Astrocyte (in vitro differentiated cells and primary cell): ENCODE data around the gene SMARCD1. TPM values are rescaled to one million over a fixed set of nuclear protein-coding genes. Genes with fewer than 3 reads are reported as not detected.

ENCODE experiments used
- DNase-seq: peaks from one replicate; pipeline ENCODE4 v3.0.0-alpha.2; 2010; ENCODE audit warnings: low read depth
- FAIRE-seq: peaks from 2 replicates; lab custom pipeline; 2011; peaks lifted over from hg19 to GRCh38; lab: Jason Lieb, UNC
- H2AFZ ChIP-seq: 2 replicates; pipeline ENCODE4 v1.6.0; 2012; ENCODE audit warnings: low read depth, low read length, inconsistent platforms
- H3K27ac ChIP-seq: 2 replicates; pipeline ENCODE4 v1.5.1; 2011; ENCODE audit warnings: low read depth, low read length, inconsistent platforms
- H3K27me3 ChIP-seq: 2 replicates; pipeline ENCODE4 v1.6.0; 2011; ENCODE audit warnings: low read length, inconsistent platforms; ENCODE audit not compliant: insufficient read depth
- H3K36me3 ChIP-seq: 2 replicates; pipeline ENCODE4 v1.5.1; 2011; ENCODE audit warnings: low read length, inconsistent platforms; ENCODE audit not compliant: insufficient read depth
- H3K4me1 ChIP-seq: 2 replicates; pipeline ENCODE4 v1.5.1; 2011; ENCODE audit warnings: low read length, inconsistent platforms; ENCODE audit not compliant: insufficient read depth
- H3K4me2 ChIP-seq: 2 replicates; pipeline ENCODE4 v1.6.0; 2012; ENCODE audit warnings: low read length, inconsistent platforms
- H3K4me3 ChIP-seq: 2 replicates; pipeline ENCODE4 v1.5.1; 2011; ENCODE audit warnings: low read depth, mild to moderate bottlenecking, low read length, inconsistent platforms; ENCODE audit not compliant: insufficient read depth
- H3K79me2 ChIP-seq: 2 replicates; pipeline ENCODE4 v1.6.0; 2012; ENCODE audit warnings: mild to moderate bottlenecking, low read length, inconsistent platforms; ENCODE audit not compliant: insufficient read depth
- H3K9ac ChIP-seq: 2 replicates; pipeline ENCODE4 v1.6.0; 2012; ENCODE audit warnings: mild to moderate bottlenecking, low read length, inconsistent platforms
- H3K9me3 ChIP-seq: 2 replicates; pipeline ENCODE4 v1.5.1; 2012; ENCODE audit warnings: low read depth, mild to moderate bottlenecking, low read length, inconsistent platforms; ENCODE audit not compliant: insufficient read depth
- H4K20me1 ChIP-seq: 2 replicates; pipeline ENCODE4 v1.6.0; 2012; ENCODE audit warnings: low read length, inconsistent platforms; ENCODE audit not compliant: insufficient read depth
- H3K27ac Mint-ChIP-seq: one replicate; pipeline ENCODE4 v1.8.0; 2021; ENCODE audit warnings: mild to moderate bottlenecking, mixed read lengths; ENCODE audit not compliant: unreplicated experiment
- H3K27me3 Mint-ChIP-seq: one replicate; pipeline ENCODE4 v1.8.0; 2021; ENCODE audit warnings: low read depth, mixed read lengths; ENCODE audit not compliant: unreplicated experiment
- H3K36me3 Mint-ChIP-seq: one replicate; pipeline ENCODE4 v1.8.0; 2021; ENCODE audit warnings: low read depth, mixed read lengths; ENCODE audit not compliant: unreplicated experiment
- H3K4me1 Mint-ChIP-seq: one replicate; pipeline ENCODE4 v1.8.0; 2021; ENCODE audit warnings: low read depth, mixed read lengths; ENCODE audit not compliant: unreplicated experiment
- H3K4me3 Mint-ChIP-seq: one replicate; pipeline ENCODE4 v1.8.0; 2021; ENCODE audit warnings: mild to moderate bottlenecking, moderate library complexity, mixed read lengths; ENCODE audit not compliant: unreplicated experiment
- H3K9me3 Mint-ChIP-seq: one replicate; pipeline ENCODE4 v1.8.0; 2021; ENCODE audit warnings: mild to moderate bottlenecking, mixed read lengths; ENCODE audit not compliant: unreplicated experiment
- CTCF ChIP-seq: IDR thresholded peaks from 2 replicates; pipeline ENCODE4 v1.5.1; 2011; ENCODE audit warnings: low read depth, mild to moderate bottlenecking, inconsistent platforms, low read length, moderate library complexity; ENCODE audit not compliant: insufficient read depth
- total RNA-seq: library from RNA; stranded (reverse); gene quantifications from 2 replicates; pipeline ENCODE4 v1.2.1, GENCODE V29; 2021

Gene SMARCD1
- total RNA-seq, 1 donor from 2014 or later, result 64.4 TPM

- H3K27me3 ChIP-seq, result no peaks in the 10 kb centered on the region
- no peaks in the 10 kb centered on the region for H3K36me3 ChIP-seq
- H3K4me3 Mint-ChIP-seq, result no peak overlapping the region
- no peaks in the 10 kb centered on the region for H3K4me1 ChIP-seq
- no peaks in the 10 kb centered on the region for H3K9me3 Mint-ChIP-seq
- peaks cover 11% of the 10 kb centered on the region for H3K4me1 Mint-ChIP-seq
- H3K4me3 ChIP-seq, result no peak overlapping the region
- H3K36me3 Mint-ChIP-seq, result no peaks in the 10 kb centered on the region
- H3K4me2 ChIP-seq, result no peak overlapping the region
- DNase-seq, result no peak
- no peaks in the 10 kb centered on the region for H3K27me3 Mint-ChIP-seq
- H3K79me2 ChIP-seq, result peaks cover 86% of the 10 kb centered on the region
- H3K9ac ChIP-seq, result no peak overlapping the region
- FAIRE-seq, result no peak
- TF ChIP-seq CTCF, result no peak
- H2AFZ ChIP-seq, result no peak overlapping the region
- no peaks in the 10 kb centered on the region for H3K9me3 ChIP-seq
- H3K27ac ChIP-seq, result no peak overlapping the region
- H4K20me1 ChIP-seq, result peaks cover 60% of the 10 kb centered on the region
- no peak overlapping the region for H3K27ac Mint-ChIP-seq
Observed at GRCh38 chr12:50149311-50149710, 64.2 kb downstream of the SMARCD1 start.

Other genes starting within 250 kb of the SMARCD1 start
- 3.1 and 3.7 TPM in 2 replicates for gene BCDIN3D, start 242.2 kb upstream of the SMARCD1 start, total RNA-seq
- gene FAIM2, start 181.4 kb upstream of the SMARCD1 start, total RNA-seq, result 0.10 and 0.18 TPM in 2 replicates
- gene AQP2, start 134.6 kb upstream of the SMARCD1 start, total RNA-seq, result not detected in 2 replicates
- gene AQP5, start 123.5 kb upstream of the SMARCD1 start, total RNA-seq, result not detected in 2 replicates
- not detected in 2 replicates for gene AQP6, start 112.4 kb upstream of the SMARCD1 start, total RNA-seq
- gene RACGAP1, start 59.8 kb upstream of the SMARCD1 start, total RNA-seq, result 15.9 and 18.8 TPM in 2 replicates
- gene ASIC1, start 27.7 kb upstream of the SMARCD1 start, total RNA-seq, result 8.1 and 8.2 TPM in 2 replicates
- gene GPD1, start 18.7 kb downstream of the SMARCD1 start, total RNA-seq, result 0.29 and 0.59 TPM in 2 replicates
- gene COX14, start 26.9 kb downstream of the SMARCD1 start, total RNA-seq, result 49.7 and 59.9 TPM in 2 replicates
- gene CERS5, start 82.0 kb downstream of the SMARCD1 start, total RNA-seq, result 115 and 118 TPM in 2 replicates
- 169 and 173 TPM in 2 replicates for gene LIMA1, start 198.2 kb downstream of the SMARCD1 start, total RNA-seq